Lower leg skin (tissue), 4 donors: ENCODE measurements around the gene UNC5A. TPM values are rescaled to one million over a fixed set of nuclear protein-coding genes. Genes with fewer than 3 reads are reported as not detected.

Experiments used
- DNase-seq, 2 donors: peaks; one replicate each; pipeline ENCODE4 v3.0.0-alpha.2; 2019; ENCODE audit warnings: low spot score in 2 of 2
- H3K4me3 ChIP-seq: fragments of 200-600 bp; sonication (generic); 2 replicates; pipeline ENCODE4 v1.5.1; 2017; ENCODE audit warnings: mild to moderate bottlenecking, low read depth; ENCODE audit not compliant: poor library complexity, severe bottlenecking
- CTCF ChIP-seq, 3 donors: fragments of 450-650 bp; IDR thresholded peaks; one replicate each; pipeline ENCODE4 v1.5.1; 2016; ENCODE audit warnings: antibody characterized with exemption in 3 of 3, mild to moderate bottlenecking in 3 of 3, moderate library complexity in 2 of 3
- POLR2A ChIP-seq, 2 donors: fragments of 450-650 bp; IDR thresholded peaks; one replicate each; pipeline ENCODE4 v1.6.1; 2016 to 2017; ENCODE audit warnings: antibody characterized with exemption in 2 of 2, mild to moderate bottlenecking in 1 of 2, moderate library complexity in 1 of 2
- WGBS, 2 donors: methylation state at CpG; one replicate each; pipeline ENCODE4 v1.1.5; 2018; 5-methylcytosine and 5-hydroxymethylcytosine counted together
- intact Hi-C: fragments of 100-400 bp; cut with DNase I; formaldehyde crosslinking; loops from one replicate; pipeline ENCODE4 v1.15.0; 2023; ENCODE audit warnings: low total_unique reads
- total RNA-seq, 4 donors: library from RNA; depleted of rRNA; stranded (reverse); fragments of >200 nt; gene quantifications; one replicate each; pipeline ENCODE4 v1.1.0, GENCODE V29; 2016

Gene UNC5A
- total RNA-seq, 4 donors from 2014 or later = 0.13 to 0.25 (median 0.23) TPM; not detected in 1

GRCh38 chr5:176844281-176844680 lies 33.9 kb downstream of the UNC5A start:
- TF ChIP-seq POLR2A (IDR thresholded peaks at IDR 0.05) (no peak), CTCF (IDR thresholded peaks at IDR 0.05) (no peak)
- intact Hi-C loops = no loop called here
- 74 to 82% methylated on average over 9 of the region's 10 CpGs for WGBS, 2 donors

GRCh38 chr5:176844706-176845391 lies 34.5 kb downstream of the UNC5A start:
- no peak for DNase-seq
- intact Hi-C loops = no loop called here
- TF ChIP-seq POLR2A (IDR thresholded peaks at IDR 0.05) = no peak
- no peak for TF ChIP-seq CTCF (IDR thresholded peaks at IDR 0.05)
- 39 to 44% methylated on average over 21 of the region's 21 CpGs for WGBS, 2 donors
- H3K4me3 ChIP-seq = no peak overlapping the region

More at GRCh38 chr5:176844281-176844680, 33.9 kb downstream of the UNC5A start:
- H3K4me3 ChIP-seq = no peak overlapping the region
- DNase-seq = no peak

- H3K4me3 ChIP-seq = no peak overlapping the region
- no peak for TF ChIP-seq POLR2A (IDR thresholded peaks at IDR 0.05)
- no peak for TF ChIP-seq CTCF (IDR thresholded peaks at IDR 0.05)
- WGBS, 2 donors = 48 to 55% methylated on average over 6 of the region's 6 CpGs
- intact Hi-C loops = no loop called here
- no peak for DNase-seq
These were observed 35.0 kb downstream of the UNC5A start for GRCh38 chr5:176845392-176845713.

- no peak for DNase-seq
- intact Hi-C loops = no loop called here
- 44 to 50% methylated on average over 24 of the region's 24 CpGs for WGBS, 2 donors
- no peak overlapping the region for H3K4me3 ChIP-seq
- TF ChIP-seq CTCF (IDR thresholded peaks at IDR 0.05) = no peak
These were observed 36.2 kb downstream of the UNC5A start for GRCh38 chr5:176846335-176847140.

GRCh38 chr5:176847148-176847547 lies 36.8 kb downstream of the UNC5A start:
- DNase-seq = no peak
- H3K4me3 ChIP-seq = no peak overlapping the region
- 51 to 60% methylated on average over 18 of the region's 18 CpGs for WGBS, 2 donors
- no peak for TF ChIP-seq CTCF (IDR thresholded peaks at IDR 0.05)
- TF ChIP-seq POLR2A (IDR thresholded peaks at IDR 0.05) = no peak
- intact Hi-C loops = no loop called here
